ENCODE data around the gene TBC1D10A.

GRCh38 chr22:30253205-30253852 is 73.4 kb downstream of the TBC1D10A start:
- TF ChIP-seq CTCF (IDR thresholded peaks at IDR 0.05), result no peak
- TF ChIP-seq TAF1 (IDR thresholded peaks at IDR 0.05; ENCODE audit: borderline replicate concordance, low read depth, low read length), result no peak
- no peak for TF ChIP-seq POLR2AphosphoS5 (IDR thresholded peaks at IDR 0.05; ENCODE audit: low read depth, low read length)
- no peak for TF ChIP-seq REST (IDR thresholded peaks at IDR 0.05; ENCODE audit: low read depth, low read length)
